NB4 (cell line): ENCODE measurements around the gene PECR.

Experiments
- DNase-seq: peaks from one replicate; pipeline ENCODE4 v3.0.0; 2010; ENCODE audit warnings: low read depth
- H3K4me3 ChIP-seq: one replicate; pipeline ENCODE4 v1.5.1; 2011; ENCODE audit warnings: mild to moderate bottlenecking, low read depth, low read length, moderate library complexity
- MYC ChIP-seq: IDR thresholded peaks from 2 replicates; pipeline ENCODE4 v1.6.1; 2011; ENCODE audit warnings: low read depth, low read length
- POLR2A ChIP-seq: IDR thresholded peaks from 2 replicates; pipeline ENCODE4 v1.6.1; 2011; ENCODE audit warnings: mild to moderate bottlenecking; ENCODE audit not compliant: insufficient read length; ENCODE audit errors: extremely low read depth
- TF ChIP-seq, protein P1 (sequence below): IDR thresholded peaks from one replicate; pipeline ENCODE4 v1.5.1; 2012; ENCODE audit warnings: low read depth, low read length
- TF ChIP-seq, protein P2 (sequence below): IDR thresholded peaks from 2 replicates; pipeline ENCODE4 v1.6.1; 2011; ENCODE audit warnings: low read depth, low read length

The PECR gene

DNA sequence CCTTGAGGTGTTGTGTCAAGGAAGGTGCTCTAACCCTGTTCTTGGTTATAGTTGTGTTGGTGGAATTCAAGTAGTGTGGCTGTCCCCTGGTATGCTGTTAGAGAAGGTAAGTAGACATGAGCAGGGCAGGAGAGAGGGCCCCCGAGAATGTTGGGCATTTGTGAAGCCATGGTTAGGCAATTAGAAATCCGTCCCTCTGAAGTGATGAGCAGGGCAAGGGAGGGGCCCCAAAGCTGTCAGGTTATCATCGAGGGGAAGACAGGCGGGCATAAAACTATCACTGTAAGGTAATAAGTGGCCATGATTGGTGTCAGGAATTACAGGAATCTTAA lies 32.7 kb upstream of the PECR start:
- H3K4me3 ChIP-seq = peak overlapping the region; percentile 18
- TF ChIP-seq, protein P1, sequence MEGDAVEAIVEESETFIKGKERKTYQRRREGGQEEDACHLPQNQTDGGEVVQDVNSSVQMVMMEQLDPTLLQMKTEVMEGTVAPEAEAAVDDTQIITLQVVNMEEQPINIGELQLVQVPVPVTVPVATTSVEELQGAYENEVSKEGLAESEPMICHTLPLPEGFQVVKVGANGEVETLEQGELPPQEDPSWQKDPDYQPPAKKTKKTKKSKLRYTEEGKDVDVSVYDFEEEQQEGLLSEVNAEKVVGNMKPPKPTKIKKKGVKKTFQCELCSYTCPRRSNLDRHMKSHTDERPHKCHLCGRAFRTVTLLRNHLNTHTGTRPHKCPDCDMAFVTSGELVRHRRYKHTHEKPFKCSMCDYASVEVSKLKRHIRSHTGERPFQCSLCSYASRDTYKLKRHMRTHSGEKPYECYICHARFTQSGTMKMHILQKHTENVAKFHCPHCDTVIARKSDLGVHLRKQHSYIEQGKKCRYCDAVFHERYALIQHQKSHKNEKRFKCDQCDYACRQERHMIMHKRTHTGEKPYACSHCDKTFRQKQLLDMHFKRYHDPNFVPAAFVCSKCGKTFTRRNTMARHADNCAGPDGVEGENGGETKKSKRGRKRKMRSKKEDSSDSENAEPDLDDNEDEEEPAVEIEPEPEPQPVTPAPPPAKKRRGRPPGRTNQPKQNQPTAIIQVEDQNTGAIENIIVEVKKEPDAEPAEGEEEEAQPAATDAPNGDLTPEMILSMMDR = no peak
- no peak for TF ChIP-seq MYC
- TF ChIP-seq, protein P2, sequence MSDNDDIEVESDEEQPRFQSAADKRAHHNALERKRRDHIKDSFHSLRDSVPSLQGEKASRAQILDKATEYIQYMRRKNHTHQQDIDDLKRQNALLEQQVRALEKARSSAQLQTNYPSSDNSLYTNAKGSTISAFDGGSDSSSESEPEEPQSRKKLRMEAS = no peak
- DNase-seq = no peak

DNA sequence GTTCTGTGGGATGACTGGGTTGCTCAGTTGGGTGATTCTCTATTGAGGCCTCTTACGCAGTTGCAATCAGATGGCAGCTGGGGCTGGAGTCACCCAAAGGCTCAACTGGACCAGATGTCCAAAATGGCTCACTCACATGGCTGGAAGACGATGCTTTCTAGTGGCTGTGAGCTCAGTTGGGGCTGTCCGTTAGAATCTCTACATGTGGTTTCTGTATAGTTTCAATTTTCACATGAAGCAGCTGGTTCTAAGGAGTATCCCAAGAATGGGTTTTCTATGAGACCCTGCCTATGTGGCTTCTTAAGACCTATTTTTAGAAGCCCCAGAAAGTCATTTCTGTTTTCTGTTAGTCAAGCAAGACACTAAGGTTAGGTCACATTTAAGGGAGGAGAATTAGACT lies 32.0 kb upstream of the PECR start:
- H3K4me3 ChIP-seq = no peak overlapping the region
- TF ChIP-seq, protein P1 = no peak
- no peak for TF ChIP-seq POLR2A
- no peak for TF ChIP-seq MYC
- TF ChIP-seq, protein P2 = no peak
- DNase-seq = no peak

DNA sequence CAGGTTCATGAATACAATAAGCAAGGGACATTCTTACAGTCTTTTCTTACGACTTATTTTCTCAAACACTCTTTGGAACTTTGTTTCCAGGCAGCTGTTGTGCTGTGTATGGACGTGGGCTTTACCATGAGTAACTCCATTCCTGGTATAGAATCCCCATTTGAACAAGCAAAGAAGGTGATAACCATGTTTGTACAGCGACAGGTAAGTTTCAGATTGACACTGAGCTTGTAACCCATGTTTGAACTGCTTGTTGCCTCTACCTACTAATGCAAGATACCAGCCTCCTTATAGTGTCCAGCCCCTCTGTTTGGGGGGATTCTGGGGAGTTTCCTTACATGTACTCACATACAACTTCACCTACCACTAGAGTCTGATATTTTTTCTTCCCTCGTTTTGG lies 31.3 kb upstream of the PECR start:
- DNase-seq = no peak
- TF ChIP-seq, protein P1 = no peak
- TF ChIP-seq, protein P2 = no peak
- no peak for TF ChIP-seq POLR2A
- TF ChIP-seq MYC = no peak
- no peak overlapping the region for H3K4me3 ChIP-seq

DNA sequence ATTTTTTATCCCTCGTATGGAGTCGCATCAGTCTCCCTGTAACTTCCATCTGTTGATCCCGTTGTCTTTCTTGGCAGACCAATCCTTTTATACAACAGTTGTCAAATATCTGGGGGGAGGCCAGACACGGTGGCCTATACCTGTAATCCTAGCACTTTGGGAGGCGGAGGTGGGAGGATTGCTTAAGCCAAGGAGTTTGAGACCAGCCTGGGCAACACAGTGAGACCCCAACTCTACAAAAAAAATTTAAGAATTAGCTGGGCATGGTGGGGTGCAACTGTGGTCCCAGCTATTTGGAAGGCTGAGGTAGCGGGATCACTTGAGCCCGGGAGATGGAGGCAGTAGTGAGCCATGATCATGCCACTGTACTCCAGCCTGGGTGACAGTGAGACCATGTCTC lies 29.5 kb upstream of the PECR start:
- peak overlapping the region; percentile 99 for H3K4me3 ChIP-seq
- TF ChIP-seq, protein P1 = no peak
- TF ChIP-seq, protein P2 = no peak
- TF ChIP-seq POLR2A (no peak), MYC (no peak)

DNA sequence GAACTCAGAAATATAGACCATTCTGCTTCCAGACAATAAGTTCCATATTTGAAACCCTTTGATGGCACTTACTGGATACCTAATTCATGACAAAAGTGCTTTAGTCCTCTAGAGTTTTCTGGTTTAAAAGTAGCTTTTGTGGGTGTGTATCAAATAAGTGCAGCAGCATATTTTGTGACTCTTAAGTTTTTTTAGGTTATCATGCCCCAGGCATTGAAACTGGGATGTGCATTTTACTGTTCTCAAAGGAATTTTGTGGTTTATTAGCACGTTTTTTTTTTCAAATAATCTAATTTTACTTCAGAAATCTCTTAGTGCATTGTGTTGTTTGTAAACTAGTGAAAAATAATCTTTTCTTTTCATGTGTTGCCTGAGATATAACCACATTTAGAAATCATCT lies 29.0 kb upstream of the PECR start:
- no peak for TF ChIP-seq MYC
- no peak for TF ChIP-seq POLR2A
- TF ChIP-seq, protein P1 = no peak
- TF ChIP-seq, protein P2 = no peak
- DNase-seq = no peak
- H3K4me3 ChIP-seq = peak overlapping the region; percentile 99

More for the DNA sequence above, 29.5 kb upstream of the PECR start:
- DNase-seq = no peak
